Ovary (tissue), 9 donors: Measurements from ENCODE around the gene DHX38. TPM values are rescaled to one million over a fixed set of nuclear protein-coding genes. Genes with fewer than 3 reads are reported as not detected.

Experiments
- DNase-seq, 5 donors: peaks; one replicate each; pipeline ENCODE4 v3.0.0-alpha.2; 2019 to 2020
- H3K27ac ChIP-seq, 2 donors: fragments of 200-600 bp; one replicate each; pipeline versions ENCODE4 v1.5.1 to v1.8.0; 2019 to 2022
- H3K27me3 ChIP-seq: fragments of 200-600 bp; one replicate; pipeline ENCODE4 v1.8.0; 2022
- H3K36me3 ChIP-seq: fragments of 200-600 bp; sonication (generic); one replicate; pipeline ENCODE4 v1.5.1; 2019
- H3K4me1 ChIP-seq: one replicate; pipeline ENCODE4 v1.8.1; 2013; ENCODE audit warnings: mild to moderate bottlenecking, moderate library complexity; ENCODE audit not compliant: insufficient read depth
- H3K4me3 ChIP-seq: fragments of 200-600 bp; sonication (generic); one replicate; pipeline ENCODE4 v1.5.1; 2017
- H3K9me3 ChIP-seq, 2 donors: fragments of 200-600 bp in 1 of 2; sonication (generic) in 1 of 2; one replicate each; pipeline versions ENCODE4 v1.5.1 to v1.8.1; 2013 to 2019; ENCODE audit warnings: mild to moderate bottlenecking in 1 of 2, moderate library complexity in 1 of 2
- EP300 ChIP-seq: sonication (generic); formaldehyde crosslinking; IDR thresholded peaks from one replicate; pipeline ENCODE4 v1.6.1; 2017; ENCODE audit warnings: antibody characterized with exemption
- POLR2A ChIP-seq: fragments of 450-650 bp; IDR thresholded peaks from one replicate; pipeline ENCODE4 v1.6.1; 2017; ENCODE audit warnings: antibody characterized with exemption, mild to moderate bottlenecking, moderate library complexity
- WGBS, 3 donors: extraction: QIAGEN DNeasy Blood & Tissue Kit in 1 of 3; methylation state at CpG; one replicate each; pipeline versions ENCODE4 v1.1.5 to v1.1.7; 2013 to 2017; 5-methylcytosine and 5-hydroxymethylcytosine counted together
- intact Hi-C, 4 donors: fragments of 100-400 bp; cut with DNase I; formaldehyde crosslinking; loops; one replicate each; pipeline versions ENCODE4 v1.11.0 to v1.15.1; 2022 to 2023
- polyA plus RNA-seq, 2 donors: library from polyadenylated mRNA; stranded (reverse); fragments of 200-250 nt in 1 of 2; fragments of 350-450 nt in 1 of 2; fragmentation: Illumina TruSeq in 1 of 2; extraction: RNeasy Lipid Tissue Mini Kit (QIAGEN cat#74804) in 1 of 2; gene quantifications; one replicate each; pipeline ENCODE4 v1.2.3, GENCODE V29; 2013 to 2014
- total RNA-seq, 7 donors: library from RNA; depleted of rRNA in 2 of 7; stranded (reverse); fragments of >200 nt in 2 of 7; fragmentation: NEBNext Ultra II Directional in 3 of 7; extraction: Animal tissue kit (Norgen Biotek cat#: 25700) in 3 of 7; gene quantifications; one replicate each; pipeline versions ENCODE4 v1.1.0 to v1.2.4, GENCODE V29; 2016 to 2023
- TF ChIP-seq, protein P1 (sequence below), 3 donors: fragments of 450-650 bp in 2 of 3; fragments of 200-600 bp in 1 of 3; IDR thresholded peaks; one replicate each; pipeline versions ENCODE4 v1.5.1 to v1.8.0; 2016 to 2022; ENCODE audit warnings: antibody characterized with exemption in 3 of 3, mild to moderate bottlenecking in 1 of 3
- donor health status: DM: no; HTN: no; CAD: no; lungs with moderate emphysema.
- donor health status: DM: no; HTN: no; CAD: no.
- donor health status: Bipolar disorder and iron deficiency.
- donor health status: DM: yes; HTN: yes; CAD: no.
- donor health status: DM: no; HTN: no; CAD: no.
- donor health status: DM: yes; HTN: yes; CAD: no.

DHX38 gene
- total and polyA plus RNA-seq, 9 donors: 33.0 to 81.7 (median 59.1) TPM

DNA sequence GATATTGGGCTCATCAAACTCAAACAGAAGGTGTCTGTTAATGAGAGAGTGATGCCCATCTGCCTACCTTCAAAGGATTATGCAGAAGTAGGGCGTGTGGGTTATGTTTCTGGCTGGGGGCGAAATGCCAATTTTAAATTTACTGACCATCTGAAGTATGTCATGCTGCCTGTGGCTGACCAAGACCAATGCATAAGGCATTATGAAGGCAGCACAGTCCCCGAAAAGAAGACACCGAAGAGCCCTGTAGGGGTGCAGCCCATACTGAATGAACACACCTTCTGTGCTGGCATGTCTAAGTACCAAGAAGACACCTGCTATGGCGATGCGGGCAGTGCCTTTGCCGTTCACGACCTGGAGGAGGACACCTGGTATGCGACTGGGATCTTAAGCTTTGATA, 33.2 kb upstream of the DHX38 start:
- H3K27me3 ChIP-seq: no peaks in the 10 kb centered on the region
- H3K36me3 ChIP-seq: no peaks in the 10 kb centered on the region
- DNase-seq: no peak
- H3K4me1 ChIP-seq: no peaks in the 10 kb centered on the region
- intact Hi-C loops: no loop called here
- no peaks in the 10 kb centered on the region for H3K9me3 ChIP-seq
- WGBS, 3 donors: 83 to 90% (median 89%) methylated on average over 9 of the region's 9 CpGs
- TF ChIP-seq, protein P1, sequence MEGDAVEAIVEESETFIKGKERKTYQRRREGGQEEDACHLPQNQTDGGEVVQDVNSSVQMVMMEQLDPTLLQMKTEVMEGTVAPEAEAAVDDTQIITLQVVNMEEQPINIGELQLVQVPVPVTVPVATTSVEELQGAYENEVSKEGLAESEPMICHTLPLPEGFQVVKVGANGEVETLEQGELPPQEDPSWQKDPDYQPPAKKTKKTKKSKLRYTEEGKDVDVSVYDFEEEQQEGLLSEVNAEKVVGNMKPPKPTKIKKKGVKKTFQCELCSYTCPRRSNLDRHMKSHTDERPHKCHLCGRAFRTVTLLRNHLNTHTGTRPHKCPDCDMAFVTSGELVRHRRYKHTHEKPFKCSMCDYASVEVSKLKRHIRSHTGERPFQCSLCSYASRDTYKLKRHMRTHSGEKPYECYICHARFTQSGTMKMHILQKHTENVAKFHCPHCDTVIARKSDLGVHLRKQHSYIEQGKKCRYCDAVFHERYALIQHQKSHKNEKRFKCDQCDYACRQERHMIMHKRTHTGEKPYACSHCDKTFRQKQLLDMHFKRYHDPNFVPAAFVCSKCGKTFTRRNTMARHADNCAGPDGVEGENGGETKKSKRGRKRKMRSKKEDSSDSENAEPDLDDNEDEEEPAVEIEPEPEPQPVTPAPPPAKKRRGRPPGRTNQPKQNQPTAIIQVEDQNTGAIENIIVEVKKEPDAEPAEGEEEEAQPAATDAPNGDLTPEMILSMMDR (IDR thresholded peaks at IDR 0.05): no peak
- TF ChIP-seq POLR2A: no peak
- TF ChIP-seq EP300: no peak
- H3K27ac ChIP-seq: no peak overlapping the region
- H3K4me3 ChIP-seq: no peak overlapping the region

DNA sequence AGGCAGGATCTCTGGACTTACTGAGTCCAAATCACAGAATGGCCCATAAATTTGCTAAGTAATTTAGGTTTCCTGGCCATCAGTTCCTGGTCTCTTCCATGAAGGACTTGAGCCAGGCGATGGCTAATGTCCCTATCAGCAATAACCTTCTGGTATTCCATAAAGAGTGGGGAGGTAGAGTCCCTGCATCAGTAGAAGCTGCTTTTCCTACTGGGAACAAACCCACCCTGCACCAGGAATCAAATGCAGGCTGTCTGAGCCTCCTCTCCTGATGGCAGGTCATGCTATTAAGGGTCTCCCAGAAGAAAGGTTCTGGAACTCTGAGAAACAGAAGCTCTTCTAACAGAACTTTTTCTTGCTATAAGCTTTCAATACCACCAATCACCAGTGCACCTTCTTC, 32.1 kb upstream of the DHX38 start:
- no peak overlapping the region for H3K4me3 ChIP-seq
- intact Hi-C loops: no loop called here
- H3K27me3 ChIP-seq: no peaks in the 10 kb centered on the region
- H3K36me3 ChIP-seq: no peaks in the 10 kb centered on the region
- 96 to 100% (median 100%) methylated on average over 1 of the region's 1 CpG for WGBS, 3 donors
- TF ChIP-seq POLR2A (no peak), EP300 (no peak)
- TF ChIP-seq, protein P1 (IDR thresholded peaks at IDR 0.05): no peak
- no peak overlapping the region for H3K27ac ChIP-seq
- no peaks in the 10 kb centered on the region for H3K9me3 ChIP-seq
- no peak for DNase-seq
- no peaks in the 10 kb centered on the region for H3K4me1 ChIP-seq

DNA sequence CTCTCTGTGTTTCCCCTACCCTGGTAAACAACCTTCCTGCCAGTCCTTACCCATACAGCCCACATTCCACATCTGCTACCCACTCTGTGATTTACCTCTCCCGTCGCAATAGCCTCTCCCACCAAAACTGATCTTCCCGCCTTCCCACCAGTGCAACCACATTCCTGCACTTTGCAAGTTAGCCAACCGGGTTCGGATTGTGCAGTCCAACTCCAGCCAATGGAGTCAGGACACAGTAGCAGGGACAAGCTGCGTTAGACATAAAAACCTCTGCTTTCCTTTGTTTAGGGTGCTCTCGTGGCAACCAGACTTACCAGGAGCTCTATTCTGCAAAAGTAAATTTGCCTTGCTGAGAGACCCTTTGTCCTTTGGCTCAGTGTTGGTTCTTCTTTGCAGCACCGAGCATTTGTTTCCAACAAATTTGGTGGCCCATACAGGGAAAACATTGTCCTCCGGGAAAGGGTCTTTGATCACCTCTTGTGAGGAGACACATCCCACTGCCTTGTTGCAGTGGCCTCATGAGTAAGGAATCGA, 29.2 kb upstream of the DHX38 start:
- H3K27ac ChIP-seq: no peak overlapping the region
- DNase-seq: no peak
- no peak overlapping the region for H3K4me3 ChIP-seq
- intact Hi-C loops: no loop called here
- no peaks in the 10 kb centered on the region for H3K27me3 ChIP-seq
- 82 to 88% (median 83%) methylated on average over 10 of the region's 10 CpGs for WGBS, 3 donors
- no peaks in the 10 kb centered on the region for H3K4me1 ChIP-seq
- no peaks in the 10 kb centered on the region for H3K36me3 ChIP-seq
- TF ChIP-seq POLR2A (no peak), EP300 (no peak)
- TF ChIP-seq, protein P1 (IDR thresholded peaks at IDR 0.05): no peak
- no peaks in the 10 kb centered on the region for H3K9me3 ChIP-seq

DNA sequence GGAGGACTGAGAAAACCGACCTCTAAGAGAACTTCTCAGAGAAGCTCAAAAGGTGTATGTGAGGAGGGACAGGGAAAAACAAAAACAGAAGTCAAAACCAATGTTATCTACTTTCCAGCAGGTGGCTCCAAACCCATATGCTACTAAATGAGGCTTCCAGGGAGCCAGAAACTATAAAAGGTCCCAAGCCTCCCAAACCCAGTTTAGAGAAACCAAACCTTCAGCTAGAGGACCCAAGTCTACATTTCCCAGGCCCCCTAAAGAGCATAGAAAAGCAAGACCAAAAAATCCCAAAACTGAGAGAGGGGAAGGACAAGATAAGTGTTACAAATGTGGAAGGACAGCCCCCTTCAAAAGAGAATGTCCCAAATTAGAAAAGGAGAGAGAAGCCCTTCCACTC, 26.9 kb upstream of the DHX38 start:
- 0 to 2% (median 2%) methylated on average over 1 of the region's 1 CpG for WGBS, 3 donors
- intact Hi-C loops: loop anchor here in 2 of 4 donors (2.0 to 5.0 kb wide), 2 partner anchors 32 to 36 kb away; no protein-coding TSS in a partner anchor
- H3K27me3 ChIP-seq: no peaks in the 10 kb centered on the region
- no peak overlapping the region for H3K4me3 ChIP-seq
- no peaks in the 10 kb centered on the region for H3K36me3 ChIP-seq
- H3K9me3 ChIP-seq: no peaks in the 10 kb centered on the region
- TF ChIP-seq EP300 (no peak), POLR2A (no peak)
- TF ChIP-seq, protein P1 (IDR thresholded peaks at IDR 0.05): peak in 2 of 3 donors; percentile 44 to 57
- peaks cover 6% of the 10 kb centered on the region for H3K4me1 ChIP-seq
- H3K27ac ChIP-seq: no peak overlapping the region
- DNase-seq: peak in 1 of 5 donors; percentile 35
